ENCODE measurements around the gene COL5A1.

GRCh38 chr9:134784577-134785305, 143.1 kb downstream of the COL5A1 start:
- TF ChIP-seq, protein P1, sequence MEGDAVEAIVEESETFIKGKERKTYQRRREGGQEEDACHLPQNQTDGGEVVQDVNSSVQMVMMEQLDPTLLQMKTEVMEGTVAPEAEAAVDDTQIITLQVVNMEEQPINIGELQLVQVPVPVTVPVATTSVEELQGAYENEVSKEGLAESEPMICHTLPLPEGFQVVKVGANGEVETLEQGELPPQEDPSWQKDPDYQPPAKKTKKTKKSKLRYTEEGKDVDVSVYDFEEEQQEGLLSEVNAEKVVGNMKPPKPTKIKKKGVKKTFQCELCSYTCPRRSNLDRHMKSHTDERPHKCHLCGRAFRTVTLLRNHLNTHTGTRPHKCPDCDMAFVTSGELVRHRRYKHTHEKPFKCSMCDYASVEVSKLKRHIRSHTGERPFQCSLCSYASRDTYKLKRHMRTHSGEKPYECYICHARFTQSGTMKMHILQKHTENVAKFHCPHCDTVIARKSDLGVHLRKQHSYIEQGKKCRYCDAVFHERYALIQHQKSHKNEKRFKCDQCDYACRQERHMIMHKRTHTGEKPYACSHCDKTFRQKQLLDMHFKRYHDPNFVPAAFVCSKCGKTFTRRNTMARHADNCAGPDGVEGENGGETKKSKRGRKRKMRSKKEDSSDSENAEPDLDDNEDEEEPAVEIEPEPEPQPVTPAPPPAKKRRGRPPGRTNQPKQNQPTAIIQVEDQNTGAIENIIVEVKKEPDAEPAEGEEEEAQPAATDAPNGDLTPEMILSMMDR (IDR thresholded peaks at IDR 0.05): no peak
- no peak for TF ChIP-seq POLR2A (IDR thresholded peaks at IDR 0.05)
